ENCODE measurements around the gene HIVEP1. TPM values are rescaled to one million over a fixed set of nuclear protein-coding genes. Genes with fewer than 3 reads are reported as not detected.

The HIVEP1 gene
- total RNA-seq, 1 donor from 2014 or later: 21.5 TPM

GRCh38 chr6:11969092-11969491, 43.0 kb upstream of the HIVEP1 start:
- TF ChIP-seq, protein P1, sequence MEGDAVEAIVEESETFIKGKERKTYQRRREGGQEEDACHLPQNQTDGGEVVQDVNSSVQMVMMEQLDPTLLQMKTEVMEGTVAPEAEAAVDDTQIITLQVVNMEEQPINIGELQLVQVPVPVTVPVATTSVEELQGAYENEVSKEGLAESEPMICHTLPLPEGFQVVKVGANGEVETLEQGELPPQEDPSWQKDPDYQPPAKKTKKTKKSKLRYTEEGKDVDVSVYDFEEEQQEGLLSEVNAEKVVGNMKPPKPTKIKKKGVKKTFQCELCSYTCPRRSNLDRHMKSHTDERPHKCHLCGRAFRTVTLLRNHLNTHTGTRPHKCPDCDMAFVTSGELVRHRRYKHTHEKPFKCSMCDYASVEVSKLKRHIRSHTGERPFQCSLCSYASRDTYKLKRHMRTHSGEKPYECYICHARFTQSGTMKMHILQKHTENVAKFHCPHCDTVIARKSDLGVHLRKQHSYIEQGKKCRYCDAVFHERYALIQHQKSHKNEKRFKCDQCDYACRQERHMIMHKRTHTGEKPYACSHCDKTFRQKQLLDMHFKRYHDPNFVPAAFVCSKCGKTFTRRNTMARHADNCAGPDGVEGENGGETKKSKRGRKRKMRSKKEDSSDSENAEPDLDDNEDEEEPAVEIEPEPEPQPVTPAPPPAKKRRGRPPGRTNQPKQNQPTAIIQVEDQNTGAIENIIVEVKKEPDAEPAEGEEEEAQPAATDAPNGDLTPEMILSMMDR (conservative IDR thresholded peaks at IDR 0.05): no peak
- peaks cover 4% of the 10 kb centered on the region for H3K4me1 Mint-ChIP-seq
- peaks cover 5% of the 10 kb centered on the region for H3K9me3 Mint-ChIP-seq
- H3K27ac Mint-ChIP-seq (ENCODE audit: unreplicated experiment): no peak overlapping the region
- H3K27me3 Mint-ChIP-seq (ENCODE audit: low read depth): no peaks in the 10 kb centered on the region
- no peak overlapping the region for H3K4me3 Mint-ChIP-seq
- DNase-seq (ENCODE audit: low read depth, low spot score): no peak
- no peaks in the 10 kb centered on the region for H3K36me3 Mint-ChIP-seq (ENCODE audit: low read depth)

DNA sequence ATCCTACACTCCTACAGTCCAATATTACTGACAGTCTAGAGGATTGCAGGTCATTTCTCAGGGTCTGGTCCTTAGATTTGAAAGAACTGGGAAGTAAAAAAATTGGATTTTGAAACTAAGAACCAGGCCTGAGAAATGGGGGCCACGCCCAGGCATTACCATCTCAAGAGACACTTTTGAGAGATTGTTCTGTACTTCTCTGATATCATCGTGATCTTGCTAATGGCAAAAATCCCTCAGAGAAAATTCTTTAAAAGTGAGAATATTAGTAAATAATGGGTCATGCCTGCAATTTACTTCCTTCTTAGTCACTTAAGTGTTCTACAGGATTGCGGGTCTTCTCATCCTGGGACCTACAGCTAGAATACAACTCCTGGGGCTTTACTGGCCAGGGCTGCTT, 42.0 kb upstream of the HIVEP1 start:
- TF ChIP-seq, protein P1 (conservative IDR thresholded peaks at IDR 0.05): no peak
- Mint-ChIP-seq H3K4me3 (no peak overlapping the region), H3K9me3 (peaks cover 5% of the 10 kb centered on the region), H3K27me3 (ENCODE audit: low read depth) (no peaks in the 10 kb centered on the region), H3K27ac (ENCODE audit: unreplicated experiment) (no peak overlapping the region), H3K36me3 (ENCODE audit: low read depth) (no peaks in the 10 kb centered on the region), H3K4me1 (peaks cover 3% of the 10 kb centered on the region)
- no peak for DNase-seq (ENCODE audit: low read depth, low spot score)

- H3K4me3 Mint-ChIP-seq: no peak overlapping the region
- H3K4me1 Mint-ChIP-seq: no peaks in the 10 kb centered on the region
- no peaks in the 10 kb centered on the region for H3K36me3 Mint-ChIP-seq (ENCODE audit: low read depth)
- peaks cover 5% of the 10 kb centered on the region for H3K9me3 Mint-ChIP-seq
- no peak overlapping the region for H3K27ac Mint-ChIP-seq (ENCODE audit: unreplicated experiment)
- DNase-seq (ENCODE audit: low read depth, low spot score): no peak
- no peaks in the 10 kb centered on the region for H3K27me3 Mint-ChIP-seq (ENCODE audit: low read depth)
- TF ChIP-seq, protein P1 (conservative IDR thresholded peaks at IDR 0.05): no peak
Measured at GRCh38 chr6:11971154-11971553, 41.0 kb upstream of the HIVEP1 start.

- no peaks in the 10 kb centered on the region for H3K36me3 Mint-ChIP-seq (ENCODE audit: low read depth)
- no peak for DNase-seq (ENCODE audit: low read depth, low spot score)
- H3K27ac Mint-ChIP-seq (ENCODE audit: unreplicated experiment): no peak overlapping the region
- no peak overlapping the region for H3K4me3 Mint-ChIP-seq
- TF ChIP-seq, protein P1 (conservative IDR thresholded peaks at IDR 0.05): no peak
- no peaks in the 10 kb centered on the region for H3K4me1 Mint-ChIP-seq
- H3K9me3 Mint-ChIP-seq: peaks cover 5% of the 10 kb centered on the region
- no peaks in the 10 kb centered on the region for H3K27me3 Mint-ChIP-seq (ENCODE audit: low read depth)
Measured at GRCh38 chr6:11972270-11972669, 39.8 kb upstream of the HIVEP1 start.

DNA sequence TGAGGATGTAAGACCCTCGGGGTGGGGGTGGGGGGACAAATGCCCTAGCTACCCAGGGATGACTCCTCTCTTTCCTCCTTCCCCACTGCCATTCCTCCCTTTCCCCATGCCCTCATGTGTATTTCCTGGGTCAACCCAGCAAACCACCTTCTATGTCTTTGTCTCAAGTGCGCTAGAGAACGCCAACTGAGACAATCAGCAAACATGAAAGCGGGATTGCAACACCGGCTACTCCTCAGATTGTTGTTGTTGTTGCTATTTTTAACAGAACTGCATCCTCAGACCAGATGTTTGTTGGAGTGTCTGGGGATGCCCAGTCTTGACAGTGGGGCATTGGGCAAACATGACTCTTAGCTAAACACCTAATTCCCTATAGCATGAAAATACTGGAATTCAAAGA, 39.3 kb upstream of the HIVEP1 start:
- Mint-ChIP-seq H3K27me3 (ENCODE audit: low read depth) (no peaks in the 10 kb centered on the region), H3K4me1 (no peaks in the 10 kb centered on the region), H3K36me3 (ENCODE audit: low read depth) (no peaks in the 10 kb centered on the region), H3K4me3 (no peak overlapping the region), H3K27ac (ENCODE audit: unreplicated experiment) (no peak overlapping the region), H3K9me3 (peaks cover 5% of the 10 kb centered on the region)
- DNase-seq (ENCODE audit: low read depth, low spot score): no peak
- TF ChIP-seq, protein P1 (conservative IDR thresholded peaks at IDR 0.05): no peak

DNA sequence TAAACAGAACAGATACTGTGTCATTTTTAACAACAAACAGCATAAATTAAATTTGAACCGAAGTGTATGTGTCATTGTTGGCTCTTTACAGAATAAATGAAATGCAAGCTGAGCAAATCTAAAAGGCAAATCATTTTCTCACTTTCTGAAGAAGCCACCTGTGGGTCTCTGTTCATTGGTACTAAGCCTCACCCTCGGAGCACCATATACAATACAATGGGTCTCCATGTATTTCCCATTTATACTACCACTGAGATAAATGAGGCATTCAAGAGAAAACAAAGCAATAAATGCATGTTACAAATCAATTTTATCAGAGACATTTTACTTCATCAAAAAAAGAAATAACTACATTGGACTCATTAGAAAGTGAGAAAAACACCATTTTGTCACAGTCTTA, 38.9 kb upstream of the HIVEP1 start:
- Mint-ChIP-seq H3K4me3 (no peak overlapping the region), H3K4me1 (no peaks in the 10 kb centered on the region), H3K27me3 (ENCODE audit: low read depth) (no peaks in the 10 kb centered on the region), H3K36me3 (ENCODE audit: low read depth) (no peaks in the 10 kb centered on the region), H3K9me3 (peaks cover 5% of the 10 kb centered on the region), H3K27ac (ENCODE audit: unreplicated experiment) (no peak overlapping the region)
- DNase-seq (ENCODE audit: low read depth, low spot score): no peak
- TF ChIP-seq, protein P1 (conservative IDR thresholded peaks at IDR 0.05): no peak

All from neural crest cell (in vitro differentiated cells).